ENCODE measurements around the gene TBC1D1.

The TBC1D1 gene

GRCh38 chr4:38068107-38068506 lies 177.2 kb downstream of the TBC1D1 start:
- TF ChIP-seq REST (IDR thresholded peaks at IDR 0.05; ENCODE audit: insufficient read depth in 1 of 2, low read depth in 2 of 2, low read length in 2 of 2): no peak
- TF ChIP-seq TAF1 (IDR thresholded peaks at IDR 0.05; ENCODE audit: borderline replicate concordance, insufficient read depth, low read length): no peak
- no peak for TF ChIP-seq FOXP2 (optimal IDR thresholded peaks at IDR 0.05; ENCODE audit: borderline replicate concordance, extremely low read depth, extremely low read length, insufficient read depth)
- TF ChIP-seq SIN3A (IDR thresholded peaks at IDR 0.05; ENCODE audit: borderline replicate concordance, insufficient read depth, low read length): no peak

GRCh38 chr4:38069271-38069760 lies 178.4 kb downstream of the TBC1D1 start:
- TF ChIP-seq POLR2AphosphoS5 (IDR thresholded peaks at IDR 0.05; ENCODE audit: low read depth, low read length) (no peak), REST (IDR thresholded peaks at IDR 0.05; ENCODE audit: insufficient read depth in 1 of 2, low read depth in 2 of 2, low read length in 2 of 2) (no peak), SIN3A (IDR thresholded peaks at IDR 0.05; ENCODE audit: borderline replicate concordance, insufficient read depth, low read length) (no peak), TAF1 (IDR thresholded peaks at IDR 0.05; ENCODE audit: borderline replicate concordance, insufficient read depth, low read length) (no peak), FOXP2 (optimal IDR thresholded peaks at IDR 0.05; ENCODE audit: borderline replicate concordance, extremely low read depth, extremely low read length, insufficient read depth) (no peak)

GRCh38 chr4:38071801-38072431 lies 181.0 kb downstream of the TBC1D1 start:
- TF ChIP-seq FOXP2 (optimal IDR thresholded peaks at IDR 0.05; ENCODE audit: borderline replicate concordance, extremely low read depth, extremely low read length, insufficient read depth): no peak
- TF ChIP-seq SIN3A (IDR thresholded peaks at IDR 0.05; ENCODE audit: borderline replicate concordance, insufficient read depth, low read length): no peak
- TF ChIP-seq POLR2AphosphoS5 (IDR thresholded peaks at IDR 0.05; ENCODE audit: low read depth, low read length): no peak
- no peak for TF ChIP-seq TAF1 (IDR thresholded peaks at IDR 0.05; ENCODE audit: borderline replicate concordance, insufficient read depth, low read length)
- no peak for TF ChIP-seq REST (IDR thresholded peaks at IDR 0.05; ENCODE audit: insufficient read depth in 1 of 2, low read depth in 2 of 2, low read length in 2 of 2)

- TF ChIP-seq POLR2AphosphoS5 (IDR thresholded peaks at IDR 0.05; ENCODE audit: low read depth, low read length) (no peak), SIN3A (IDR thresholded peaks at IDR 0.05; ENCODE audit: borderline replicate concordance, insufficient read depth, low read length) (no peak), REST (IDR thresholded peaks at IDR 0.05; ENCODE audit: insufficient read depth in 1 of 2, low read depth in 2 of 2, low read length in 2 of 2) (no peak), TAF1 (IDR thresholded peaks at IDR 0.05; ENCODE audit: borderline replicate concordance, insufficient read depth, low read length) (no peak), FOXP2 (optimal IDR thresholded peaks at IDR 0.05; ENCODE audit: borderline replicate concordance, extremely low read depth, extremely low read length, insufficient read depth) (no peak)
Measured at GRCh38 chr4:38072578-38072977, 181.7 kb downstream of the TBC1D1 start.
